K562 (cell line): ENCODE data around the gene CTNNA3. TPM values are rescaled to one million over a fixed set of nuclear protein-coding genes. Genes with fewer than 3 reads are reported as not detected.

Experiments
- ATAC-seq: fragments of 200-7000 bp; cut with Tn5 transposase; 3 replicates; pipeline ENCODE4 v1.9.1; 2020; ENCODE audit warnings: moderate library complexity
- BruUV-seq: library from RNA; stranded (reverse); fragments of 400-500 nt; replicated peaks from 2 replicates; lab custom pipeline; 2021; lab: Mats Ljungman, UMichigan
- CTCF ChIA-PET: fragments of 300-600 bp; formaldehyde crosslinking; extraction: SDS; loops from one replicate; lab custom pipeline; 2021; ENCODE audit warnings: low intra/inter-chr PET ratio; lab: Yijun Ruan, JAX
- POLR2A ChIA-PET: fragments of 300-600, 350-650 bp; sonication (Branson Sonifier 250); formaldehyde crosslinking; extraction: SDS; loops from one replicate; lab custom pipeline; 2021; ENCODE audit warnings: antibody characterized with exemption, inconsistent platforms; lab: Yijun Ruan, JAX
- DNase-seq, 4 experiments: peaks; one replicate each; pipeline versions ENCODE4 v3.0.0 to v3.0.0-alpha.2; 2011 to 2018; ENCODE audit warnings: low spot score in 3 of 4, mixed read lengths in 3 of 4; ENCODE audit errors: extremely low read depth in 1 of 4
- FAIRE-seq: peaks from 2 replicates; lab custom pipeline; 2011; peaks lifted over from hg19 to GRCh38; lab: Jason Lieb, UNC
- H2AFZ ChIP-seq: 2 replicates; pipeline ENCODE4 v1.6.0; 2011; ENCODE audit warnings: low read depth, low read length, control low read depth, inconsistent platforms
- H3K27ac ChIP-seq: fragments of 200-600 bp; 3 replicates; pipeline ENCODE4 v1.8.0; 2011; ENCODE audit warnings: low read depth, mild to moderate bottlenecking, control low read depth, inconsistent platforms, low read length, moderate library complexity, mixed read lengths; ENCODE audit errors: extremely low read depth
- H3K27me3 ChIP-seq, 2 experiments: fragments of 300-600 bp in 1 of 2; 2 replicates in 1 of 2; 3 replicates in 1 of 2; pipeline versions ENCODE4 v1.6.0 to v1.8.0; 2011; ENCODE audit warnings: inconsistent platforms in 2 of 2, low read length in 2 of 2, mild to moderate bottlenecking in 1 of 2, mixed read lengths in 1 of 2, moderate library complexity in 1 of 2; ENCODE audit not compliant: control insufficient read depth in 2 of 2, insufficient read depth in 2 of 2
- H3K36me3 ChIP-seq: fragments of 300-600 bp; 3 replicates; pipeline ENCODE4 v1.8.0; 2011; ENCODE audit warnings: mild to moderate bottlenecking, low read length, inconsistent platforms; ENCODE audit not compliant: control insufficient read depth, insufficient read depth
- H3K4me1 ChIP-seq, 2 experiments: fragments of 200-600 bp in 1 of 2; replicated peaks in 1 of 2; 2 replicates in 1 of 2; 3 replicates in 1 of 2; pipeline versions ENCODE4 v1.5.1 to v1.8.0; 2011; ENCODE audit warnings: inconsistent platforms in 2 of 2, low read length in 2 of 2, mild to moderate bottlenecking in 1 of 2, mixed read lengths in 1 of 2, moderate library complexity in 1 of 2; ENCODE audit not compliant: control insufficient read depth in 2 of 2, insufficient read depth in 2 of 2
- H3K4me2 ChIP-seq: 2 replicates; pipeline ENCODE4 v1.6.1; 2011; ENCODE audit warnings: low read length, control low read depth, inconsistent platforms, mixed read lengths; ENCODE audit not compliant: insufficient read depth
- H3K4me3 ChIP-seq: fragments of 200-600 bp; sonication (generic), shearing (Covaris generic); 2 replicates; pipeline ENCODE4 v1.5.1; 2016; ENCODE audit warnings: control low read depth, inconsistent platforms
- H3K79me2 ChIP-seq: fragments of 200-600 bp; 3 replicates; pipeline ENCODE4 v1.8.0; 2011; ENCODE audit warnings: low read length, inconsistent platforms; ENCODE audit not compliant: control insufficient read depth, insufficient read depth
- H3K9ac ChIP-seq, 2 experiments: 2 replicates each; pipeline versions ENCODE4 v1.6.0 to v1.6.1; 2011; ENCODE audit warnings: low read depth in 2 of 2, low read length in 2 of 2, control low read depth in 1 of 2, inconsistent platforms in 1 of 2, mild to moderate bottlenecking in 1 of 2, mixed read lengths in 1 of 2; ENCODE audit not compliant: insufficient read depth in 1 of 2
- H3K9me1 ChIP-seq: one replicate; pipeline ENCODE4 v1.6.0; 2011; ENCODE audit warnings: inconsistent platforms, mild to moderate bottlenecking, low read length, moderate library complexity; ENCODE audit not compliant: control insufficient read depth, insufficient read depth
- H3K9me3 ChIP-seq: replicated peaks from 2 replicates; pipeline ENCODE4 v1.5.1; 2011; ENCODE audit warnings: low read depth, low read length, inconsistent platforms; ENCODE audit not compliant: control insufficient read depth, insufficient read depth
- H4K20me1 ChIP-seq: replicated peaks from 2 replicates; pipeline ENCODE4 v1.6.1; 2011; ENCODE audit warnings: low read length, inconsistent platforms, mixed read lengths; ENCODE audit not compliant: control insufficient read depth, insufficient read depth
- DNMT1 ChIP-seq: fragments of 450-650 bp; IDR thresholded peaks from 2 replicates; pipeline ENCODE4 v1.6.1; 2016; ENCODE audit warnings: antibody characterized with exemption, mild to moderate bottlenecking
- GTF2E2 ChIP-seq: fragments of 200-800 bp; sonication (Bioruptor generic); IDR thresholded peaks from 2 replicates; pipeline ENCODE4 v1.6.1; 2016; ENCODE audit warnings: missing genetic modification characterization, missing compliant biosample characterization
- KAT7 ChIP-seq: sonication (generic); formaldehyde crosslinking; IDR thresholded peaks from 2 replicates; pipeline ENCODE4 v1.8.0; 2022; ENCODE audit warnings: missing genetic modification reagents, mild to moderate bottlenecking, borderline replicate concordance
- MECOM ChIP-seq: fragments of 250-450 bp; sonication (Bioruptor Pico); IDR thresholded peaks from 2 replicates; pipeline ENCODE4 v1.8.0; 2022; ENCODE audit warnings: inconsistent platforms
- MXD1 ChIP-seq: fragments of 250-450 bp; sonication (Bioruptor Pico); IDR thresholded peaks from 2 replicates; pipeline ENCODE4 v1.8.0; 2021; ENCODE audit warnings: borderline replicate concordance, mild to moderate bottlenecking, moderate library complexity; ENCODE audit not compliant: poor library complexity, severe bottlenecking
- NFE2 ChIP-seq: IDR thresholded peaks from 2 replicates; pipeline ENCODE4 v1.6.1; 2014; ENCODE audit warnings: antibody characterized with exemption, low read depth
- NR4A1 ChIP-seq, 2 experiments: fragments of 250-450 bp in 1 of 2; fragments of 450-650 bp in 1 of 2; sonication (Bioruptor Pico) in 1 of 2; IDR thresholded peaks; 2 replicates each; pipeline versions ENCODE4 v1.4.0 to v1.6.1; 2016 to 2020; ENCODE audit warnings: mild to moderate bottlenecking in 2 of 2, missing compliant biosample characterization in 1 of 2, missing genetic modification characterization in 1 of 2, moderate library complexity in 1 of 2
- PML ChIP-seq: IDR thresholded peaks from 2 replicates; pipeline ENCODE4 v1.6.1; 2012; ENCODE audit warnings: low read length, inconsistent platforms
- POLR2H ChIP-seq: IDR thresholded peaks from 2 replicates; pipeline ENCODE4 v1.6.1; 2016; ENCODE audit warnings: missing genetic modification characterization, low read depth, mild to moderate bottlenecking, control low read depth, missing compliant biosample characterization, moderate library complexity
- SMAD1 ChIP-seq: fragments of 150-350 bp; IDR thresholded peaks from 2 replicates; pipeline ENCODE4 v1.6.1; 2014; ENCODE audit warnings: low read length, low read depth; ENCODE audit not compliant: partially characterized antibody
- SMARCE1 ChIP-seq: fragments of 450-650 bp; IDR thresholded peaks from 2 replicates; pipeline ENCODE4 v1.7.1; 2016; ENCODE audit warnings: mild to moderate bottlenecking
- TCF15 ChIP-seq: fragments of 250-450 bp; sonication (Bioruptor Pico); IDR thresholded peaks from 2 replicates; pipeline ENCODE4 v1.8.0; 2022; ENCODE audit warnings: moderate library complexity, mild to moderate bottlenecking, inconsistent platforms
- TFAP4 ChIP-seq: sonication (generic); formaldehyde crosslinking; IDR thresholded peaks from 2 replicates; pipeline ENCODE4 v1.8.0; 2022; ENCODE audit warnings: missing genetic modification reagents, mild to moderate bottlenecking, moderate library complexity, borderline replicate concordance
- ZNF699 ChIP-seq: fragments of 250-450 bp; sonication (Bioruptor Pico); IDR thresholded peaks from 2 replicates; pipeline ENCODE4 v1.8.0; 2021; ENCODE audit warnings: mild to moderate bottlenecking, moderate library complexity; ENCODE audit not compliant: insufficient replicate concordance
- WGBS: fragments of 100-300 bp; shearing (Covaris generic); methylation state at CpG from one replicate; pipeline ENCODE4 v1.1.6; 2016; ENCODE audit warnings: low coverage, mixed read lengths; ENCODE audit not compliant: insufficient coverage; ENCODE audit errors: missing lambda C conversion rate; 5-methylcytosine and 5-hydroxymethylcytosine counted together
- in situ Hi-C: fragments of 300-500 bp; cut with MboI; formaldehyde crosslinking; loops from 4 replicates; pipeline ENCODE4 v1.15.0; 2018; ENCODE audit warnings: inconsistent platforms, mixed read lengths
- intact Hi-C: fragments of 100-400 bp; cut with micrococcal nuclease; formaldehyde crosslinking; loops from 2 replicates; pipeline ENCODE4 v1.14.2; 2022
- polyA plus RNA-seq, 8 experiments: library from polyadenylated mRNA; depleted of rRNA in 4 of 8; stranded (reverse) in 5 of 8; unstranded in 3 of 8; fragments of >200 nt; fragmentation: Nextera tagmentation in 2 of 8; fragmentation: Illumina TruSeq in 1 of 8; extraction: Ambion mirVana in 2 of 8; extraction: Trizol in 1 of 8; gene quantifications; 2 replicates each; pipeline versions ENCODE4 v1.2.1 to v1.2.3, GENCODE V29; 2011 to 2014; ENCODE audit warnings: inconsistent platforms in 1 of 8, missing spikeins in 1 of 8
- total RNA-seq, 7 experiments: library from RNA; depleted of rRNA in 6 of 7; stranded (reverse); fragments of >200 nt in 6 of 7; fragmentation: Illumina TruSeq in 2 of 7; extraction: Trizol in 2 of 7; gene quantifications; 2 replicates each; pipeline versions ENCODE4 v1.2.1 to v1.2.3, GENCODE V29; 2011 to 2021; ENCODE audit warnings: low replicate concordance in 1 of 7

CTNNA3 gene
- total and polyA plus RNA-seq, 9 of the 15 experiments (the other 6 are each of a cell fraction or from before 2014, with no cell fraction given) = 0.04 TPM; not detected in 8

GRCh38 chr10:66980246-66980815 is 715.7 kb downstream of the CTNNA3 start (continued):
- TF ChIP-seq SMAD1 (no peak), MECOM (CRISPR knock-in tag) (no peak), NFE2 (no peak), DNMT1 (no peak), MXD1 (CRISPR knock-in tag) (no peak)

- H2AFZ ChIP-seq = no peak overlapping the region
- H3K9me1 ChIP-seq = no peaks in the 10 kb centered on the region
- POLR2A ChIA-PET = no interaction called here
- intact Hi-C loops = no loop called here
- no peaks in the 10 kb centered on the region for H3K36me3 ChIP-seq
- no TSS peak for BruUV-seq
- FAIRE-seq (no peak), DNase-seq (no peak), ATAC-seq (no peak)
- no peak overlapping the region for H3K9ac ChIP-seq
- in situ Hi-C loops = no loop called here
- TF ChIP-seq KAT7 (CRISPR knock-in tag) (no peak), ZNF699 (CRISPR knock-in tag) (no peak), PML (no peak), TFAP4 (CRISPR knock-in tag) (no peak), POLR2H (tag) (no peak), TCF15 (CRISPR knock-in tag) (no peak), NR4A1 (CRISPR knock-in tag; IDR thresholded peaks at IDR 0.05) (no peak), NR4A1 (tag; IDR thresholded peaks at IDR 0.05) (no peak), GTF2E2 (tag) (no peak), SMARCE1 (no peak)
- WGBS = 0% methylated on average over 4 of the region's 4 CpGs
- no peaks in the 10 kb centered on the region for H4K20me1 ChIP-seq
- no peaks in the 10 kb centered on the region for H3K27me3 ChIP-seq
- no peak overlapping the region for H3K27ac ChIP-seq
- no peak overlapping the region for H3K4me3 ChIP-seq
- H3K79me2 ChIP-seq = no peaks in the 10 kb centered on the region
- H3K9me3 ChIP-seq = no peaks in the 10 kb centered on the region
- no peak overlapping the region for H3K4me2 ChIP-seq
- CTCF ChIA-PET = no interaction called here
- H3K4me1 ChIP-seq = no peaks in the 10 kb centered on the region
Observed at GRCh38 chr10:66964946-66965345, 731.0 kb downstream of the CTNNA3 start.
